HG02943 (cell line): ENCODE data around the gene GCGR.

Source experiments
- ATAC-seq: cut with Tn5 transposase; IDR thresholded peaks from one replicate; pipeline ENCODE4 v1.9.1; 2021; ENCODE audit warnings: mild to moderate bottlenecking, low read depth, moderate library complexity; ENCODE audit not compliant: unreplicated experiment

Gene GCGR

GRCh38 chr17:81811705-81812570, 8.0 kb downstream of the GCGR start:
- no peak for ATAC-seq

GRCh38 chr17:81812571-81813370, 8.8 kb downstream of the GCGR start:
- ATAC-seq: no peak

DNA sequence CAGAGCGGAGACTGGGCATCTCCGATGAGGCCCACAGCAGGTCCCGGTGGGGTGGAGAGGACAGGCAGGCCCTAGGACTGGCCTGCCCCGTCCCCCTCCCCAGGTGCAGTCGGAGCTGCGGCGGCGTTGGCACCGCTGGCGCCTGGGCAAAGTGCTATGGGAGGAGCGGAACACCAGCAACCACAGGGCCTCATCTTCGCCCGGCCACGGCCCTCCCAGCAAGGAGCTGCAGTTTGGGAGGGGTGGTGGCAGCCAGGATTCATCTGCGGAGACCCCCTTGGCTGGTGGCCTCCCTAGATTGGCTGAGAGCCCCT, 9.4 kb downstream of the GCGR start:
- no peak for ATAC-seq

- ATAC-seq: no peak
Measured at GRCh38 chr17:81813861-81814683, 10.1 kb downstream of the GCGR start.

- no peak for ATAC-seq
Measured at GRCh38 chr17:81814748-81815645, 11.0 kb downstream of the GCGR start.

DNA sequence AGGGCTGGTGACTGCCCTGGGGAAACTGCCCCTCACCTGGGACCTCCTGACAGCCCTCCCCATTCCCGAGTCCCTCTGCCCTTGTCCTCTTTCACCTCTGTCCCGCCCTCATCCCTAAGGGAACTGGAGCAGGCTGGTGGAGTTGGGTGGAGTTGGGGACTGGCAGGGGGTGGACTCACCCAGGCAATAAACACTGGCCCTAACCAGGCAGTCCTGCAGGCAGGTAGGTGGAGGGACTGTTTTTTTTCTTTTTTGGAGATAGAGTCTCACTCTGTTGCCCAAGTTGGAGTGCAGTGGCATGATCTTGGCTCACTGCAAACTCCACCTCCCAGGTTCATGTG, 11.7 kb downstream of the GCGR start:
- ATAC-seq: no peak

DNA sequence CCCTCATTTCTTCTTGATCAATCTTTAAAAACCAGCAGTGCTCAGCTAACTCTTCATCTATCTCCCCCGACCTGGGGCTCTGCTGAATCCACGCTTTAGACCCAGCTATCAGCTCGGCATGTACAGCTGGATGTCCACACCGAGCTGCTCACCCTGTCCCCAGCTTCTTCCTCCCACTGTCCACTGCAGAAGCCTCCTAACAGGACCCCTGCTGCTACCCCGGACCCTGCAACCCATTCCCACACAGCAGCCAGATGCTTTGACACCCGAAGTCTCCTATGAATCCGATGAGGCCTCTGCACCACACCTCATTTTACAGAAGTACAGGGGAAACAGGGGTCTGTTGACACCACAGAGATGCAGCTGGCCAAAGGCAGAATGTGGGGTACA, 13.8 kb downstream of the GCGR start:
- ATAC-seq: no peak

DNA sequence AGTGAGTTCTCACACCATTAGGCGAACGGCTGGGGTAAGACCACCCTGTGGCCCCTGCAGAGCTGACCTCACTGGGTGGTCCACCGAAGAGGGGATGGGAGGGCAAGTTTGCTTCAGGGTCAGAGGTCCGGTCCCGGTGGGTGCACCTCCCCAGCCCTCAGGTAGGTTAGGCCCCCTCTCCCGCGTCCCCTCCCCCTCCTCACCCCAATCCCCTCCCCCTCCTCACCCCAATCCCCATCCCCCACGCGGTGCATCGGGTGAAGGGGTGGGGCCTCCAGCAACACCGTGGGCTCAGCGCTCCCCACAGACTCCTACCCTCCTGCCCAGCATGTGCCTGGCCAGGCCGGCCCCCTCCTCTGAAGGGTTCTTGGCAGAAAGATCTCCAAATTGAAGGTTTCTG, 15.8 kb downstream of the GCGR start:
- ATAC-seq: no peak

DNA sequence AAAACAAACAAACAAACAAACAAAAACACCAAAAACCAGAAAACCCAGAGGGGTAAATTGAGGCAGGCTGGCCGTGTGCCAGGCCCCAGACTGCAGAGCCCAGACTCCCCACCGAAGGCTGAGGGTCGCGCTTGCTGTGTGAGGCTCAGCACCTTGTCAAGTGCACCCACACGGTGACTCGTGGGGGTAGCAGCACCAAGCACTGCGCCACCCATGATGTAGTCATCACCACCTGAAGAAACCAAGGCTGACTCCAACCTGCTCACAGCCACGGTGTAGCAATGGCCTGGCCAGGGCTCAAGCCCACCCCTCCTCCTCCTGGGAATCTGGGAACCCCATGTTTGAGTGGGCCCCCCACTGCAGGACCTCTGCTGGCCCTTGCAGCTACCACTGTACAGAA, 17.2 kb downstream of the GCGR start:
- ATAC-seq: no peak

DNA sequence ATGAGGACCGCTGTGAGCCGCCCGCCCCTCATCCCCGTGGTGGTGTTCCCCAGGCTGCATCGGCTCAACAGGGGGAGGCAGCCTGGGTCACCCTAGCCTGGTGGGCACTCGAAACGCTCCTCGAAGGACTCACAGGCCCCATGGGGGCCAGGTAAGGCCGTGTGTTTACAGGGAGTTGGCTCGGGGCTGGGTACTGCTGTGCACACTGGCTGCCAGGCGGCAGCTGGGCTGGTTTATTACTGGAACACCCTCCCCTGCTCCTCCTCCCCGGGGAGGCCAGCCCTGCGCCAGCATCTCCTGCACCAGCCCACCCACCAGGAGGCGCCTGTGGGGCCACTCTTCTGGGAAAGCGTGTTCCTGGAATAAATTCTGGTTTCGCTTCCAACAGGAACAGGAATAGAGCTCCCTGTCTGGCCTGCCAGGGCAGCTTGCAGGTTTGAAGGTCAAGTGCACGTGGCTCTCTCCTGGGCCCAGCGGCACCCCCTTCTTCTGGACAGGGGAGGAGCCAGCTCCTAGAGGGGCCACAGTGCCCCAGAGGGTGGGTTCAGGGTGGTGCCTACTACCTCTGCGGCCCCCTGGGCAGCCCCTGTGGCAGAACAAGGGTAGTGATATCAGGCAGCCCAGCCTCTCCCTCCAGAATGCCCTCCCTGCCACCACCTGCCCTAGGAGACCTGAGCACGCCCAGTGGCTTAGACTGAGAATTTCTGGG, 17.8 kb downstream of the GCGR start:
- no peak for ATAC-seq

DNA sequence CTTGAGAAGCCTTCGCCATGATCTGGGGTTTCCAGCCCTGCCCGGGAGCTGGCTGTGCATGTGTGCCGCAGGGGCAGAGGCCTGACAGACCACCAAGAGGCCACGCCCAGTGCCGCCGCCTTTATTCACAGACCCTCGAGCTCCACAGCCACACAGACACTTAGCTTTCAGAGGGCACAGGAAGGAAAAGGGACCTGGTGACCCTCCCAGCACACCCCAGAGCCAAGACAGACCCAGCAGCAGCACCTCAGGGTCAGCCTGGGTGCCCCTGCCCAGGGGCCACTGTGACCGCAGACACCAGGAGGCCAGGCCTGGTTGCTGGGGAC, 18.3 kb downstream of the GCGR start:
- no peak for ATAC-seq

DNA sequence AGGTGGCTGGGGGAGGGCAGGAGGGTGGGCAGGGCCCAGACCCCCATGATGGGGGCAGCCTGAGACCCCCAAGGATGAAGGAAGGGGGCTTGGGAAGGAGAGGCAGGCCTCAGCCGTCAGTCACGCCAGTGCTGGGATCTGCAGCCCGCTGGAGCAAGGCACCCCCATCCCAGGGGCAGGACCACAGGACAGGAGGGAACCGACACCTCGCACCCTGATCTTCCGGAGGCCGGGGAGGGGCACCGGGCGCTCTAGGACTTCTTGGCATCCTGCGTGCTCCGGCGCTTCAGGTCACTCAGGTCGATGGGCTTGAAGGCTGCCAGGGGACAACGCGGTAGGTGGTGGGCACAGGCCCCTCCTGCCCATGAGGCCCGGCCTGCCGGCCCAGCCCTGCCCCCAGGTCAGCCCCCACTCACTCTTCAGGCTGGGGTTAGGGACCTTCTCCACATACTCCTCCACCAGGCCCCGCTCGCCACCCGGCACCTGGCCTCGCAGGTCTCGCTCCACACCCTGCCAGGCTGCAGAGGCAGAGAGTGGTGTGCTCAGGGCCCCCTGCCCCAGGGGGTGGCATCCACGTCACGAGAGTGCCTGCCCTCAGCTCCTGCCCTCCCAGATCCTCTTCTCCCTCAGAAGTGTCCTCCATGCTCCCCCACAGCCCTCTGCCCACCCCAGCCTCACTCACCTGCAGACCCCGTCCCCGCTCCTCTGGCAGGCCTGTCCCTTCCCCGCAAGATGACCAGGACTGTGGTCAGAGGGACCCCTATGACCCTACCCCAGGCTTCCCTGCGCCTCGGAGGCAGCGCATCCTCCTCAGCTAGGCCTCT, 19.3 kb downstream of the GCGR start:
- ATAC-seq: no peak

DNA sequence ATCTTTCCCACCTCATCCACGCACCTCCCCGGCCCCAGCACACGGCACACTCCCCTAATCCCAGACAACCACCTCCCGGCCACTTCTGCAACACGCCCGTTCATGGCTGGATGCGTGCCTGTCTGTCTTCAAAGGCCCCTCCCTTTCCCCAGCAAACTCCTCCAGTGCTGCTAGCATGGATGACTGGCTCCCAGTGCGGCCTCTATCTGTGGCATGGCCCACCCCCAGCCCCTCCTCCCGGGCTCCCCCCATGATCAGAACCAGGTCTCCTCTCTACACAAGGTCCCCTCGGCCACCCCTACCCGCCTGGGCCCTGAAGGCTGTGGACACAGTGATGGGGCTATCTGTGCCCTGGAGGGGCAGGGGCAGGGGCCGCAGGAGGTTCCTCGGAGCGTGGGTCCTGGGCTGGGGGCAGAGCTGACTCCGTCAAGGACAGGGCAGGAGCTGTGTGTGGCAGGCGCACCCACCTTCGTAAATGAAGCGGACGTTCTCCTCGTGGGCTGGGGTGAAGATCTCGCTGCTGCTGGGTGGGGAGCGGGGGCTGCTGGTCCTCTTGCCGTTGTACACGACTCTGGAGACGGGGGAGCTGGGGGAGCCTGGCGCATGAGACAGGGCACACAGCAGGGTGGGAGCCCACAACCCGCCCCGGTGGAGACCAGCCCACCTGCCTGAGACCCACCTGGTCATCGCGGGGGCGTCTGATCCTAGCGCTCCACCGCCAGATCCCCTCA, 20.0 kb downstream of the GCGR start:
- ATAC-seq: no peak

DNA sequence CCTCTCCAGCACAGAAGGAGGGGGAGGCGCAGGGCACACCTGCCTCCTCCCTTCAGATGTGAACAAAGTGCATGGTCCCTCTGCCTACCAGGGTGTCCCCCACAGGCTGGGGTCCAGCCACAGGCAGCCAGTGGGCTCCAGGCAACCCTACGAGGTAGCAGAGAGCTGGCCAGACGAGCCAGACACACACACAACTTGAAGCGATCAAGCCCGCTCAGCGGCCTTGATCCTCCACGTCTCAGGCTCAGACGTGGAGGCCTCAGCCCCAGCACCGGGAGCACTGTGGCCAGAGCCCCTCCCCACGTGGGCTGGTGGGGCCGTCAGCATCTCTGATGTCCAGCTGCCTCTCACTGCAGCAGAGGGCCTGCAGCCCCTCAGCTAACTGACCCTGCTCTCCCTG, 20.6 kb downstream of the GCGR start:
- ATAC-seq: no peak

DNA sequence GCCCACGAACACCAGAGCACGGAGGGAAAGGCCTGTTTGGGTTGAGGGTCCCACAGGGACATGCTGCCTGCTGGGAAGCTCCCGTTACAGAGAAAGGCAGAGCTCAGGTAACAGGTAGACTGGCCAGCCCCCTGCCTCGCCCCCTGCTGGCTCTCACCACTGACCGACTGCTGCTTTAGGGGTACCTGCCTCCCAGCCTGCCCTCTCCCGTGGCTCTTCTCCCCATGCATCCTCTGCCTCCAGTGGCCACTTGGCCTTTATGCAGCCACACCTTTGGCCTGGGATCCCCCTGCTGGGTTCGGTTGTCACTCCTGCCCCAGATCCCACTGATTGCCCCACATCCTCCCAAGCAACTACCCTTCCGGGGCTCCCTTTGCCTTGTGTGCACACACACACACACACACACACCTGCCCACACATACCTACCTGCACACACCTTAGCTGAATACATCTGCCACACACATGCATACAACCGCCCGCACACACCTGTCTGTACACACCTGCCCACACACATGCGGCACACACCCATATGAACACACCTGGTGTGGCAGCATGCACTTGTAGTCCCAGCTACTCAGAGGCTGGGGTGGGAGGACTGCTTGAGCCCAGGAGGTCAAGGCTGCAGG, 22.0 kb downstream of the GCGR start:
- ATAC-seq: no peak

GRCh38 chr17:81828656-81829055, 24.7 kb downstream of the GCGR start:
- ATAC-seq: no peak

GRCh38 chr17:81829858-81830257, 25.9 kb downstream of the GCGR start:
- no peak for ATAC-seq

GRCh38 chr17:81831563-81831956, 27.6 kb downstream of the GCGR start:
- no peak for ATAC-seq
